HG03575 (cell line): ENCODE results near the gene FRY.

Experiments
- ATAC-seq: cut with Tn5 transposase; IDR thresholded peaks from one replicate; pipeline ENCODE4 v1.9.1; 2021; ENCODE audit not compliant: unreplicated experiment, insufficient number of reproducible peaks, low FRiP score; ENCODE audit errors: extremely low read depth

The FRY gene

GRCh38 chr13:32115066-32115465 lies 83.5 kb downstream of the FRY start:
- ATAC-seq: no peak

- no peak for ATAC-seq
Observed at GRCh38 chr13:32116210-32116609, 84.6 kb downstream of the FRY start.

- no peak for ATAC-seq
Observed at GRCh38 chr13:32117001-32117400, 85.4 kb downstream of the FRY start.

GRCh38 chr13:32117701-32118100 lies 86.1 kb downstream of the FRY start:
- no peak for ATAC-seq

GRCh38 chr13:32121316-32121715 lies 89.7 kb downstream of the FRY start:
- no peak for ATAC-seq

- no peak for ATAC-seq
Observed at GRCh38 chr13:32124743-32125142, 93.2 kb downstream of the FRY start.

- ATAC-seq: no peak
Observed at GRCh38 chr13:32125221-32125689, 93.7 kb downstream of the FRY start.

- no peak for ATAC-seq
Observed at GRCh38 chr13:32125751-32126150, 94.2 kb downstream of the FRY start.

- no peak for ATAC-seq
Observed at GRCh38 chr13:32126278-32126677, 94.7 kb downstream of the FRY start.

GRCh38 chr13:32126756-32127155 lies 95.2 kb downstream of the FRY start:
- no peak for ATAC-seq

GRCh38 chr13:32127691-32128090 lies 96.1 kb downstream of the FRY start:
- ATAC-seq: no peak

- no peak for ATAC-seq
Observed at GRCh38 chr13:32134241-32135055, 102.9 kb downstream of the FRY start.

GRCh38 chr13:32135056-32135390 lies 103.4 kb downstream of the FRY start:
- no peak for ATAC-seq

GRCh38 chr13:32135655-32136054 lies 104.1 kb downstream of the FRY start:
- ATAC-seq: no peak

- no peak for ATAC-seq
Observed at GRCh38 chr13:32136061-32136460, 104.5 kb downstream of the FRY start.

GRCh38 chr13:32136716-32137115 lies 105.1 kb downstream of the FRY start:
- no peak for ATAC-seq

GRCh38 chr13:32139251-32139650 lies 107.7 kb downstream of the FRY start:
- no peak for ATAC-seq

GRCh38 chr13:32140109-32140508 lies 108.5 kb downstream of the FRY start:
- no peak for ATAC-seq

- ATAC-seq: no peak
Observed at GRCh38 chr13:32141462-32141861, 109.9 kb downstream of the FRY start.

GRCh38 chr13:32142115-32142514 lies 110.5 kb downstream of the FRY start:
- no peak for ATAC-seq

- no peak for ATAC-seq
Observed at GRCh38 chr13:32142956-32143375, 111.4 kb downstream of the FRY start.
